Right lobe of liver (tissue), 4 donors: ENCODE results near the gene CHIC1.

Experiments used
- POLR2A ChIP-seq: fragments of 450-650 bp; IDR thresholded peaks from one replicate; pipeline ENCODE4 v1.6.1; 2017; ENCODE audit warnings: antibody characterized with exemption, mild to moderate bottlenecking
- TF ChIP-seq, protein P1 (sequence below), 4 donors: fragments of 200-600 bp in 3 of 4; fragments of 450-650 bp in 1 of 4; IDR thresholded peaks; one replicate each; pipeline versions ENCODE4 v1.5.1 to v1.8.0; 2016 to 2022; ENCODE audit warnings: antibody characterized with exemption in 4 of 4, mild to moderate bottlenecking in 2 of 4
- donor health status: DM: no; HTN: no; CAD: no.
- donor health status: DM: no; HTN: no; CAD: no.
- donor health status: DM: no; HTN: yes; CAD: no.

DNA sequence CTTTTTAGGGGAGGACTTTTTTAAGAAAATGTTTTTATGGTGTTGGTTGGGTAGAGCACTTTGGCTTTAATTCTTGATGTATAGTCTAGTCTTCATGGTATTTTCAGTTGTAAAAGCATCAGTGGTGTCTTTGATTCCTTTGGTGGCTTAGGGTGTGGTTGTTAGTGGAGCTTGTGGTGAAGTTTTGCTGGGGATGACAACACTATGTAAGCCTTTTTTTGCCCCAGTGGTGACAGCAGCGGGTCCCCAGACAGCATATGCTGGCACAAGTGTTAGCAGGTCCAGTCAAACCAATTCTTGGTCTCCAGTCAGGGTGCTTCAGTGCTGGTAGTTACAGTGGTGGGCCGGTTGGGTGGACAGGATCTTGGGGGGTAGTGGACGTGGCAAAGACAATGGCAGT lies 52.0 kb downstream of the CHIC1 start:
- TF ChIP-seq, protein P1, sequence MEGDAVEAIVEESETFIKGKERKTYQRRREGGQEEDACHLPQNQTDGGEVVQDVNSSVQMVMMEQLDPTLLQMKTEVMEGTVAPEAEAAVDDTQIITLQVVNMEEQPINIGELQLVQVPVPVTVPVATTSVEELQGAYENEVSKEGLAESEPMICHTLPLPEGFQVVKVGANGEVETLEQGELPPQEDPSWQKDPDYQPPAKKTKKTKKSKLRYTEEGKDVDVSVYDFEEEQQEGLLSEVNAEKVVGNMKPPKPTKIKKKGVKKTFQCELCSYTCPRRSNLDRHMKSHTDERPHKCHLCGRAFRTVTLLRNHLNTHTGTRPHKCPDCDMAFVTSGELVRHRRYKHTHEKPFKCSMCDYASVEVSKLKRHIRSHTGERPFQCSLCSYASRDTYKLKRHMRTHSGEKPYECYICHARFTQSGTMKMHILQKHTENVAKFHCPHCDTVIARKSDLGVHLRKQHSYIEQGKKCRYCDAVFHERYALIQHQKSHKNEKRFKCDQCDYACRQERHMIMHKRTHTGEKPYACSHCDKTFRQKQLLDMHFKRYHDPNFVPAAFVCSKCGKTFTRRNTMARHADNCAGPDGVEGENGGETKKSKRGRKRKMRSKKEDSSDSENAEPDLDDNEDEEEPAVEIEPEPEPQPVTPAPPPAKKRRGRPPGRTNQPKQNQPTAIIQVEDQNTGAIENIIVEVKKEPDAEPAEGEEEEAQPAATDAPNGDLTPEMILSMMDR (IDR thresholded peaks at IDR 0.05), result no peak
- no peak for TF ChIP-seq POLR2A
